ENCODE data around the gene PPM1M.

- TF ChIP-seq CTCF (IDR thresholded peaks at IDR 0.05) (no peak), POLR2AphosphoS5 (IDR thresholded peaks at IDR 0.05) (no peak), POLR2A (IDR thresholded peaks at IDR 0.05) (no peak)
Measured at GRCh38 chr3:52293491-52294319, 48.1 kb downstream of the PPM1M start.

All from prostate gland (tissue), 2 donors.